Erythroblast (primary cell): Measurements from ENCODE around the gene C3orf62.

ENCODE experiments used
- DNase-seq, 2 experiments: peaks; one replicate each; lab custom pipeline; 2025; lab: John Stamatoyannopoulos, UW
- GATA1 ChIP-seq: IDR thresholded peaks from 2 replicates; pipeline ENCODE4 v1.6.1; 2011; ENCODE audit warnings: low read depth, mild to moderate bottlenecking, control low read depth, low read length, moderate library complexity
- POLR2A ChIP-seq: IDR thresholded peaks from 2 replicates; pipeline ENCODE4 v1.6.1; 2011; ENCODE audit warnings: mild to moderate bottlenecking, low read length

Gene C3orf62

DNA sequence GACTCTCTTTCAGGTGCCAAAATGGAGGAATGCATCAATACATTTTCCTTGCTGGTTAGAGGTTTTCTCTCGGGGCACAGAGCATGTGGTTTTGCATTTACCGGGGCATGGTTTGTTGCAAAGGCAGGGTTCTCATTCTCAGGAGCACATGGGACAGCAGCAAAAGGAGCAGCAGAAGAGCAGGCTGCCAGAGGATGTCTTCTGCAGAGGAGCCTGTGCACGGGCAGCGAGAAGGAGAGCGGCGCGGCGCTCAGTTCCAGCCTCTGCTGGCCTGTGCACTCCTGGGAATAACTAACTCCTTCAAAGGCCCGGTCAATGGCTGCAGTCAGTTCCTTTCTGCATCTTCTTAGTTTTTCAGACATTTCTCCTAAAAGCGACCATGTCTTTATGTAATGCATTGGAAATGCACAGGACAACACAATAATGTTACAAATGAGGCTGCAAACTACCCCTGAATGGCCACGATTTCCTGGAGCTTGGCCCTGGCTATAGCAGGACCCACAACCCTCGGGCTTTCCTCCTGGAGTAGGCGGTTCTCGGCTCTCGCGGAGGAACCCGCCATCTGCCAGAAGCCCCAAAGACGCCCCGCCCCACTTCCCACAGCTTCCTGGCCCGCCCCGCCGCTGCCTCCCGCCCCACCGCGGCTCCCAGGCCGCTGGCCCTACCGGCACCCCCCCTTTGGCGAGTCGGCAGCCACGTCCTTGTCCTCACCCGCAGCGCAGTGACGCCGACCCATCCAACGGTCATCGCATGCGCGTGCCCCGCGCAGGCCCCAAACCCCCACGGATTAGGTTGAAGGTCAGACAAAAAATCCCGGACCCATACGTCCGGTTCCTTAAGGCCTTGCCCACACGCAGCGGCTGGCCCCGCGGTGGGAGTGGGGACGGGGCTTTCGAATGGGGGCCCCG is at the start of gene C3orf62:
TSS of gene C3orf62 (minus strand) at position 758 of the 908 bp plus-strand sequence. CDS start at position 398, 360 bp downstream.
- TF ChIP-seq GATA1 (no peak), POLR2A (peak; percentile 58)

GRCh38 chr3:49324768-49325167 is 47.7 kb upstream of the C3orf62 start:
- TF ChIP-seq GATA1, result no peak
- no peak for TF ChIP-seq POLR2A
- DNase-seq, result no peak

More for the DNA sequence above, at the start of gene C3orf62:
- DNase-seq, result peak; percentile 81 to 84

- no peak for DNase-seq
- no peak for TF ChIP-seq GATA1
- TF ChIP-seq POLR2A, result no peak
Measured at GRCh38 chr3:49316696-49317457, 39.8 kb upstream of the C3orf62 start.

DNA sequence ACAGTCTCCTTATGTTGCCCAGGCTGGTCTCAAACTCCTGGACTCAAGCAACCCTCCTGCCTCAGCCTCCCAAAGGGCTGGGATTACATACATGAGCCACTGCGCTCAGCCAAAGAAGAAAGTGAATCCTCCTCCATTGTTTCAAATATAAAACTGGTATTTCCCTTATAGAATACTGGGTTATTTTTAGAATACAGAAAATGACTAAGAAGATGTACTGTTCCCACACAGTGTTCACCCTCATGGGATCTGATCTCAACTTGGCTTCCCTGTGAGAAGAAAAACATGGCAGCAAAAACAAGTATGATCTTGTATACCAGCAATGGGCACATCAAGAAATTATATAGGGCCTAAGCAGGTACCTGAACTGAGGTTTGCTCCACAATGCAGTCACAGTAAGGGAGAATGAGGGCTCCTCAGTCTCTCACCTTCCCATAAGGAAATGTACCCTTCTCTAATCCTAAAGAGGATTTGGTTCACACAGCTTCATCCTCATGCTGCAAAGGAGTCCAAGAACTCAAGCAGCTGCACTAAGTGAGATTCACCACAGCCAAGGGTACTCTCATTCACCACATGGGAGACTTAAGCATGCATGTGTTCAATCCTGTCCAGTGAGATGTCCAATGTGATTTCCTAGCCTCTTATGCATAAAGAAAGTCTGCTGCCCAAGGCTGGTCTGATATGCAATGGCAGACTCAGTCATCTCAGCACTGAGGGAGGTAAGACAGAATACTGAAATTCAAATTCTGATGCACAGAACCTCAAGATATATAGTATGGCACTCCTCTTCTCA is 37.1 kb upstream of the C3orf62 start:
- no peak for DNase-seq
- TF ChIP-seq POLR2A (no peak), GATA1 (no peak)

DNA sequence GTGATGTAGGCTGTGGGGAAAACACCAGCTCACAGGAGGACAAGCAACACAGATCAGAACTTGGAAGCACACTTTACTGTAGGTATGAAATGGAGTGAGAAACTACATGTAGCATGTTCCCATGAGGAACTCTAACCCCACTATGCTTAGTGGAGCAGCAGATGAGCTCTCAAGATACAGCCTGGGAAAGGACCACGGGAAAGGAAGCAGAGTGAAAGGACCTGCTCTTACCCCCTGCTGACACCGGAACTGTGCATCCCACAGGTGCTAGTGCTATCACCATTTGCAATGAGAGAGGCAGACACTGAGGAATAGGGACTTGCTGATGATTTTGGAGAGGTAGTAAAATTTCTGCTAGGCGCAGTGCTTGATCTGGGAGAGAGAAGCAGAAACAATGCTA is 34.3 kb upstream of the C3orf62 start:
- TF ChIP-seq GATA1 (no peak), POLR2A (no peak)
- no peak for DNase-seq

DNA sequence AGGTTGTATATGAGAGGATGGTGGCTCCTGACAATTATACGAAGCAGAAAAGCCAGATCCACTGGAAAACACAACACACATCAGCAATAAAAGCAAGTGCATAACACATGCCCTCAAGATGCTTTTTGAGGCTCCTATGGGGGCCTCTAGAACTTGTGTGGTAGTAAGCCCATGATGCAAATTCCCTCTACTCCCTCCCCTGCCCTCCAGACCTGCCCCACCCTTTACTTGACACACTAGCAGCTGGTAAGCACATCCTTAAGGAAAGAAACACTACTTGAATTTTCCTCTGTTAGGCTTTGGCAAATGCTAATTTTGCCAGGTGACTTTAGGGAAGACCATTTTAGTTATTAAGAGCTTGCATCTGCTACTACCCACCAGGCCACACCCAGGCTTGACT is 33.6 kb upstream of the C3orf62 start:
- no peak for TF ChIP-seq GATA1

DNA sequence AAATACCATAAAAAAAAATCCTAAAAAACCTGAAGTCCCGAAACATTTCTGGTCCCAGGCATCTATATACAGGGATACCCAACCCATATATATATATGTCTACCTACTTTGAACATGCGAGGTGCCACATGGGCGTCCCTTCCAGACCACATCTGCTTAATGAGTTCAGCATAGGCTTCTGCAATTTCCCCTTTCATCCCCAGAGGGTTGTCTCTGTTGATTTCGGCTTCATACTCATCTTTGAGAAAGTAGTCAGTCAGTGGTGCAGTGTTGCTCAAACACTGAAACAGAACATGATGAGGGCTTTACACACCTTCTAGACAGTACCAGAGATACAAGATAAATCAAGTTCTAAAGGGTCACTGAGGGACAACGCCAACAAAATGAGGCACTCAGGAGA is 28.6 kb upstream of the C3orf62 start:
- no peak for DNase-seq
- no peak for TF ChIP-seq GATA1
- no peak for TF ChIP-seq POLR2A

More for the DNA sequence above, 33.6 kb upstream of the C3orf62 start:
- no peak for DNase-seq

DNA sequence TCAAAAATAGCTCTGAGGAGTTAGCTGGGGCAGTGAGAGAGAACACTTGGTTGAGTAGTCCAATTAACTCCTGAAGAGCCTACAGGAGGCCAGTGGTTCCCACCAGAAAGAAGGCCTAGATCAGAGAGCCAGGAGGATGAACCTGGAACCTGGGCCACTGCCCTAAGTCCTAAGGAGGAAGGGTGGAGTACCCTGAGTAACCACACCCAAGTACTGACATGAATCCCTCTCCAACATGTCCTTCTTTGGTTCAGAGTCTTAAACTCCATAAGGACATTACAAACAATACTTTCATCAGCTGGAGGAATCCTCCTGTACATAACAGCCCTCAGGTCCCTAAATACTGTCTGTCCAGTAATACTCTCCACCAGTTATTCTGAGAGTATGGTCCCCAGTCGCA is 25.6 kb upstream of the C3orf62 start:
- TF ChIP-seq GATA1, result no peak
- TF ChIP-seq POLR2A, result no peak

DNA sequence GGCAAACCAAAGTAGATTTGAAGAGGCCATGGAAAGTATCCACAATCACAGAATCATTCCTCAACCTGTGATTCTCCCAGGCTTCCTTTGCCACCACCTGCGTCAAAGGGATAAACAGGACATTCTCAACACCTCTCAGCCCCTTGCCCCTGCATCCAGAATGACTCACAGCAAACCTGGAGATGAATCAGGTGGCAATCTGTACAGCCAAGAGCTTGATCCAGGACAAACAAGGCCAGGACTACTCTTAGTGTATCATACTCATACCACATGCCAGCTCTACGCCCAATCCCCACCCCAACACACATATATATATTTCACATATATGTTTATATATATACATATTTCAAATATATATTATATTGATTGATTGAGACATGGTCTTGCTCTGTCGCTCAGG is 23.6 kb upstream of the C3orf62 start:
- no peak for DNase-seq
- TF ChIP-seq GATA1, result no peak
- no peak for TF ChIP-seq POLR2A

More for the DNA sequence above, 25.6 kb upstream of the C3orf62 start:
- DNase-seq, result peak in 1 of 2 experiments; percentile 19

DNA sequence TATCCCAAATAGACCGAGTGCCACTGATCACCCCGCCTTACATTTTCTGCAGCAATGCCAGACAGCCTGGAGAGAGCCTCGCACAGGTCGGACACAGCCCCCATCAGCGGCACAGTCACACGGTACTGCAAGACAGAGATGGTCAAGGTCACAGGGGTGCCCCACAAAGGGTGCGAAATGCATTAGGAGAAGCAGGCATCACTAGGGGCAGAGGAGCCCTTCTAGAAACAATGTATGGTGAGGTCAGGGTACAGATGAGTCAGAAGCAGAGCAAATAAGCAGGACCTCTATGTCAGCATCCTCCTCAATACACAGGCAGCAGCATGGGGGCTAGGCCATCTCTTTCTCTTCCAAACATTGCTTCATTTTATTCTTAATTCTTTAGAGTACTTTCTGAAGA is 21.5 kb upstream of the C3orf62 start:
- no peak for DNase-seq

GRCh38 chr3:49296781-49297411 is 19.9 kb upstream of the C3orf62 start:
- TF ChIP-seq GATA1 (no peak), POLR2A (no peak)
- DNase-seq, result peak; percentile 22 to 27

More for the DNA sequence above, 21.5 kb upstream of the C3orf62 start:
- no peak for TF ChIP-seq POLR2A
- no peak for TF ChIP-seq GATA1

- DNase-seq, result peak; percentile 65 to 70
- TF ChIP-seq POLR2A, result no peak
- TF ChIP-seq GATA1, result no peak
Measured at GRCh38 chr3:49295489-49296058, 18.5 kb upstream of the C3orf62 start.
